ENCODE data around the gene UTP15.

The UTP15 gene

GRCh38 chr5:73540192-73540591 lies 25.4 kb upstream of the UTP15 start:
- H3K27ac ChIP-seq (replicated peaks) = no peak overlapping the region
- H3K4me3 ChIP-seq (replicated peaks; ENCODE audit: insufficient read depth, low read length) = no peak overlapping the region
- no peaks in the 10 kb centered on the region for H3K27me3 ChIP-seq (ENCODE audit: insufficient read depth, poor library complexity, severe bottlenecking)
- no peak for DNase-seq (ENCODE audit: low read depth in 1 of 2, low spot score in 1 of 2)
- no peak for TF ChIP-seq SPI1 (IDR thresholded peaks at IDR 0.05; ENCODE audit: borderline replicate concordance, low read depth)

- TF ChIP-seq GABPA (IDR thresholded peaks at IDR 0.05; ENCODE audit: low read depth) (no peak), CTCF (IDR thresholded peaks at IDR 0.05; ENCODE audit: insufficient read depth, low read length) (no peak), POLR2AphosphoS5 (IDR thresholded peaks at IDR 0.05; ENCODE audit: low read depth) (no peak), SPI1 (IDR thresholded peaks at IDR 0.05; ENCODE audit: borderline replicate concordance, low read depth) (no peak), REST (IDR thresholded peaks at IDR 0.05; ENCODE audit: insufficient replicate concordance, low read depth) (no peak)
- Histone ChIP-seq H3K27ac (replicated peaks) (no peak overlapping the region), H3K27me3 (ENCODE audit: insufficient read depth, poor library complexity, severe bottlenecking) (no peaks in the 10 kb centered on the region), H3K4me3 (replicated peaks; ENCODE audit: insufficient read depth, low read length) (no peak overlapping the region)
- DNase-seq (ENCODE audit: low read depth in 1 of 2, low spot score in 1 of 2) = no peak
Observed at GRCh38 chr5:73542020-73542419, 23.5 kb upstream of the UTP15 start.

- no peak for DNase-seq (ENCODE audit: low read depth in 1 of 2, low spot score in 1 of 2)
- H3K27ac ChIP-seq (replicated peaks) = no peak overlapping the region
- no peak overlapping the region for H3K4me3 ChIP-seq (replicated peaks; ENCODE audit: insufficient read depth, low read length)
- H3K27me3 ChIP-seq (ENCODE audit: insufficient read depth, poor library complexity, severe bottlenecking) = no peaks in the 10 kb centered on the region
- TF ChIP-seq GABPA (IDR thresholded peaks at IDR 0.05; ENCODE audit: low read depth) (no peak), SPI1 (IDR thresholded peaks at IDR 0.05; ENCODE audit: borderline replicate concordance, low read depth) (no peak), REST (IDR thresholded peaks at IDR 0.05; ENCODE audit: insufficient replicate concordance, low read depth) (no peak), CTCF (IDR thresholded peaks at IDR 0.05; ENCODE audit: insufficient read depth, low read length) (no peak), POLR2AphosphoS5 (IDR thresholded peaks at IDR 0.05; ENCODE audit: low read depth) (no peak)
Observed at GRCh38 chr5:73544429-73545402, 20.8 kb upstream of the UTP15 start.

GRCh38 chr5:73545403-73545779 lies 20.2 kb upstream of the UTP15 start:
- H3K27me3 ChIP-seq (ENCODE audit: insufficient read depth, poor library complexity, severe bottlenecking) = no peaks in the 10 kb centered on the region
- H3K4me3 ChIP-seq (replicated peaks; ENCODE audit: insufficient read depth, low read length) = no peak overlapping the region
- H3K27ac ChIP-seq (replicated peaks) = no peak overlapping the region
- TF ChIP-seq GABPA (IDR thresholded peaks at IDR 0.05; ENCODE audit: low read depth) = no peak
- TF ChIP-seq POLR2AphosphoS5 (IDR thresholded peaks at IDR 0.05; ENCODE audit: low read depth) = no peak
- TF ChIP-seq CTCF (IDR thresholded peaks at IDR 0.05; ENCODE audit: insufficient read depth, low read length) = no peak
- TF ChIP-seq REST (IDR thresholded peaks at IDR 0.05; ENCODE audit: insufficient replicate concordance, low read depth) = no peak
- TF ChIP-seq SPI1 (IDR thresholded peaks at IDR 0.05; ENCODE audit: borderline replicate concordance, low read depth) = no peak
- no peak for DNase-seq (ENCODE audit: low read depth in 1 of 2, low spot score in 1 of 2)

All from HL-60 (cell line).